HEK293 (cell line): ENCODE results near the gene CYCS.

ENCODE experiments used
- CTCF ChIA-PET: fragments of 350-600 bp; formaldehyde crosslinking; extraction: SDS; loops from one replicate; lab custom pipeline; 2021; ENCODE audit warnings: antibody characterized with exemption; lab: Yijun Ruan, JAX
- POLR2A ChIA-PET: fragments of 300-600 bp; formaldehyde crosslinking; extraction: SDS; loops from one replicate; lab custom pipeline; 2020; ENCODE audit warnings: antibody characterized with exemption, inconsistent platforms; lab: Yijun Ruan, JAX
- H3K27ac ChIP-seq: fragments of 200-500 bp; sonication (Bioruptor generic); 2 replicates; pipeline ENCODE4 v1.5.1; 2014; ENCODE audit warnings: low read depth, low read length, control low read depth, inconsistent platforms; ENCODE audit errors: extremely low read depth
- H3K36me3 ChIP-seq, 2 experiments: fragments of 200-500 bp in 1 of 2; sonication (Bioruptor generic) in 1 of 2; 1 replicate in 1 of 2; 2 replicates in 1 of 2; pipeline ENCODE4 v1.5.1; 2014 to 2017; ENCODE audit warnings: inconsistent platforms in 2 of 2, low read length in 2 of 2; ENCODE audit not compliant: control insufficient read depth in 2 of 2, insufficient read depth in 1 of 2
- H3K4me1 ChIP-seq: fragments of 200-500 bp; sonication (Bioruptor generic); 2 replicates; pipeline ENCODE4 v1.5.1; 2014; ENCODE audit warnings: mild to moderate bottlenecking, low read length, inconsistent platforms; ENCODE audit not compliant: control insufficient read depth, insufficient read depth
- H3K4me3 ChIP-seq: 2 replicates; pipeline ENCODE4 v1.5.1; 2011; ENCODE audit warnings: low read depth, mild to moderate bottlenecking, control low read depth, low read length, moderate library complexity
- H3K9me3 ChIP-seq: fragments of 200-500 bp; sonication (Bioruptor generic); 2 replicates; pipeline ENCODE4 v1.5.1; 2014; ENCODE audit warnings: low read depth, low read length, inconsistent platforms; ENCODE audit not compliant: control insufficient read depth, insufficient read depth
- FEZF1 ChIP-seq: fragments of 450-650 bp; formaldehyde crosslinking; IDR thresholded peaks from 2 replicates; pipeline ENCODE4 v1.5.1; 2016; ENCODE audit warnings: missing biosample characterization, missing genetic modification characterization
- GLI2 ChIP-seq: fragments of 450-650 bp; formaldehyde crosslinking; IDR thresholded peaks from 2 replicates; pipeline ENCODE4; 2017; ENCODE audit warnings: missing biosample characterization, missing genetic modification characterization, low read depth, borderline replicate concordance
- HOXC10 ChIP-seq: sonication (generic); formaldehyde crosslinking; IDR thresholded peaks from 2 replicates; pipeline ENCODE4 v1.8.1; 2023; ENCODE audit warnings: mild to moderate bottlenecking, missing genetic modification reagents
- KLF1 ChIP-seq: fragments of 450-650 bp; formaldehyde crosslinking; IDR thresholded peaks from 2 replicates; pipeline ENCODE4 v1.5.1; 2016; ENCODE audit warnings: missing biosample characterization, missing genetic modification characterization
- KLF10 ChIP-seq: fragments of 450-650 bp; IDR thresholded peaks from 2 replicates; pipeline ENCODE4 v1.5.1; 2018; ENCODE audit warnings: missing biosample characterization, mild to moderate bottlenecking, missing genetic modification characterization
- OSR2 ChIP-seq: fragments of 450-650 bp; formaldehyde crosslinking; IDR thresholded peaks from 2 replicates; pipeline ENCODE4 v1.5.1; 2016; ENCODE audit warnings: missing biosample characterization, missing genetic modification characterization
- SCRT2 ChIP-seq: fragments of 450-650 bp; formaldehyde crosslinking; IDR thresholded peaks from 2 replicates; pipeline ENCODE4 v1.5.1; 2016; ENCODE audit warnings: missing biosample characterization, missing genetic modification characterization
- SP2 ChIP-seq: fragments of 450-650 bp; formaldehyde crosslinking; IDR thresholded peaks from 2 replicates; pipeline ENCODE4 v1.5.1; 2016; ENCODE audit warnings: missing biosample characterization, missing genetic modification characterization
- SP7 ChIP-seq: fragments of 450-650 bp; formaldehyde crosslinking; IDR thresholded peaks from 2 replicates; pipeline ENCODE4 v1.5.1; 2016; ENCODE audit warnings: missing biosample characterization, missing genetic modification characterization
- TCF7L2 ChIP-seq: IDR thresholded peaks from 2 replicates; pipeline ENCODE4 v1.6.1; 2011; ENCODE audit warnings: low read depth, mild to moderate bottlenecking, inconsistent platforms, low read length, moderate library complexity, borderline replicate concordance
- ZBTB20 ChIP-seq: fragments of 450-650 bp; formaldehyde crosslinking; IDR thresholded peaks from 2 replicates; pipeline ENCODE4 v1.5.1; 2016; ENCODE audit warnings: missing biosample characterization, missing genetic modification characterization
- ZBTB8A ChIP-seq: fragments of 450-650 bp; formaldehyde crosslinking; IDR thresholded peaks from 2 replicates; pipeline ENCODE4 v1.5.1; 2016; ENCODE audit warnings: missing biosample characterization, missing genetic modification characterization
- ZNF10 ChIP-seq: fragments of 450-650 bp; formaldehyde crosslinking; IDR thresholded peaks from 2 replicates; pipeline ENCODE4 v1.5.1; 2017; ENCODE audit warnings: missing biosample characterization, missing genetic modification characterization
- ZNF112 ChIP-seq: fragments of 450-650 bp; formaldehyde crosslinking; IDR thresholded peaks from 2 replicates; pipeline ENCODE4 v1.5.0; 2017; ENCODE audit warnings: missing biosample characterization, missing genetic modification characterization
- ZNF140 ChIP-seq: fragments of 450-650 bp; formaldehyde crosslinking; IDR thresholded peaks from 2 replicates; pipeline ENCODE4 v1.5.1; 2016; ENCODE audit warnings: missing biosample characterization, missing genetic modification characterization
- ZNF155 ChIP-seq: fragments of 450-650 bp; formaldehyde crosslinking; IDR thresholded peaks from 2 replicates; pipeline ENCODE4 v1.5.1; 2016; ENCODE audit warnings: missing biosample characterization, missing genetic modification characterization
- ZNF157 ChIP-seq: fragments of 450-650 bp; formaldehyde crosslinking; IDR thresholded peaks from 2 replicates; pipeline ENCODE4 v1.5.1; 2016; ENCODE audit warnings: missing biosample characterization, missing genetic modification characterization
- ZNF292 ChIP-seq: fragments of 450-650 bp; formaldehyde crosslinking; IDR thresholded peaks from 2 replicates; pipeline ENCODE4 v1.5.1; 2016; ENCODE audit warnings: low read depth, missing biosample characterization, missing genetic modification characterization, borderline replicate concordance
- ZNF311 ChIP-seq: fragments of 450-650 bp; formaldehyde crosslinking; IDR thresholded peaks from 2 replicates; pipeline ENCODE4 v1.5.1; 2017; ENCODE audit warnings: missing biosample characterization, missing genetic modification characterization, borderline replicate concordance
- ZNF404 ChIP-seq: fragments of 450-650 bp; formaldehyde crosslinking; IDR thresholded peaks from 2 replicates; pipeline ENCODE4 v1.5.1; 2017; ENCODE audit warnings: missing biosample characterization, missing genetic modification characterization
- ZNF510 ChIP-seq: fragments of 450-650 bp; formaldehyde crosslinking; IDR thresholded peaks from 2 replicates; pipeline ENCODE4 v1.5.1; 2018; ENCODE audit warnings: mild to moderate bottlenecking, missing genetic modification characterization, missing biosample characterization; ENCODE audit not compliant: insufficient replicate concordance
- ZNF544 ChIP-seq: fragments of 450-650 bp; formaldehyde crosslinking; IDR thresholded peaks from 2 replicates; pipeline ENCODE4 v1.5.0; 2017; ENCODE audit warnings: missing biosample characterization, missing genetic modification characterization
- ZNF560 ChIP-seq: fragments of 450-650 bp; formaldehyde crosslinking; IDR thresholded peaks from 2 replicates; pipeline ENCODE4 v1.5.1; 2017; ENCODE audit warnings: missing biosample characterization, missing genetic modification characterization, borderline replicate concordance
- ZNF670 ChIP-seq: fragments of 450-650 bp; formaldehyde crosslinking; IDR thresholded peaks from 2 replicates; pipeline ENCODE4 v1.5.1; 2016; ENCODE audit warnings: missing biosample characterization, missing genetic modification characterization, low read depth
- ZNF843 ChIP-seq: fragments of 450-650 bp; formaldehyde crosslinking; IDR thresholded peaks from 2 replicates; pipeline ENCODE4 v1.5.1; 2016; ENCODE audit warnings: missing biosample characterization, missing genetic modification characterization
- TF ChIP-seq, protein P1 (sequence below): fragments of 450-650 bp; formaldehyde crosslinking; optimal IDR thresholded peaks from 2 replicates; pipeline ENCODE3; 2016; ENCODE audit warnings: missing biosample characterization, mild to moderate bottlenecking, missing genetic modification characterization
- TF ChIP-seq, protein P2 (sequence below): fragments of 450-650 bp; formaldehyde crosslinking; IDR thresholded peaks from 2 replicates; pipeline ENCODE4 v1.5.1; 2016; ENCODE audit warnings: missing biosample characterization, missing genetic modification characterization
- TF ChIP-seq, protein P3 (sequence below): fragments of 450-650 bp; formaldehyde crosslinking; IDR thresholded peaks from 2 replicates; pipeline ENCODE4 v1.5.1; 2017; ENCODE audit warnings: missing biosample characterization, missing genetic modification characterization
- TF ChIP-seq, protein P4 (sequence below): fragments of 450-650 bp; IDR thresholded peaks from 2 replicates; pipeline ENCODE4 v1.5.1; 2018; ENCODE audit warnings: missing biosample characterization, mild to moderate bottlenecking, missing genetic modification characterization
- TF ChIP-seq, protein P5 (sequence below): fragments of 450-650 bp; formaldehyde crosslinking; IDR thresholded peaks from 2 replicates; pipeline ENCODE4 v1.5.1; 2016; ENCODE audit warnings: missing biosample characterization, missing genetic modification characterization

The CYCS gene

DNA sequence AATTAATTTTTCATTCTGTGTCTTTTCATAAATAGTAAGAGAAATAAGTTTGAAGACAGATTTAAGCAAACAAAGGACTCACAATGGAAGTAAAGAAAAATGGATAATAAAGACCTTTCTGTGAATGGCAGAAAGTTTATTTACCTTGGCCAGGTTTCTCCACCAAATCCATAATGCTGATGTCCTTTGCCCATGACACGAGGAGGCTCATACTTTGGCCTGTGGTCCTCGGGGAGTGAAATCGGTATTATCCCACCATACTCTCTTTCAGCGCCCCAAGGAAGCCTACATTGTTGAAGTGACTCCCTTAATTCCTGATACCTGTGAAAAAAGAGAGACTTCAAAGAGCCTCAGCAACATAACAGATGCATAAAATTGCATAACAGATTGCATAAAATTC lies 43.1 kb upstream of the CYCS start (continued):
- no peak for TF ChIP-seq ZNF510 (tag by site-specific recombination)
- no peak for TF ChIP-seq SP2 (tag by site-specific recombination)
- TF ChIP-seq ZNF544 (tag by site-specific recombination), result no peak
- no peak for TF ChIP-seq ZBTB8A (tag by site-specific recombination)
- no peak for TF ChIP-seq SP7 (tag by site-specific recombination)
- no peak for TF ChIP-seq ZNF311 (tag by site-specific recombination)
- TF ChIP-seq ZNF155, result no peak

DNA sequence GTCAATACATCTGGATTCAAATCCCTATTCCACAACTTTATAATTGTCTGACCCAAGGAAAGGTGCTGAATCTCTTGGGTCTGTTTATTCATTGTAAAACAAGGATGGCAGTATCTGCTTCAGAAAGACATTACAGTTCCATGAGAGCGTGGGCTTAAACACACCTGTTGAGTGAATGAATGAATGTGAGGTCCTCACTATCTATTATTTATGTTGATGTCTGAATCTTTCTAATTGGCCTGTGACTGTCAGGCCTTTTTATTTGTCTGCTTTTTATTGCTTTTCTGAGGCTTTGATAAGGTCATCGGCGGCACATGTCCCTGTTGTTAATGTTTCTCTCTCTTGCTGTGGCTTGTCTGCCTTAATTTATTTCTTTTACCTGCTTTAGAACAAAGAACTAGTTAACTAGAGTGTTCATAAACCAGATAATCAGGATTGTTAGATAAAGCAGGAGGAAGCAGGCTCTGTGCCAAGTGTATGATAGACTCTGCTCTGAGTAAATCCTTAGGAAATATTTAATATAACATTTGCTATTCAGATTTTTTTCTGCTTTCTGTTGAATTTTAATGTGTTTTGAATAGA lies 42.3 kb upstream of the CYCS start:
- ChIA-PET POLR2A (interaction anchor here (1.0 kb wide), 1 partner anchor 42 kb away, joined by 3 read pairs; the partner anchor contains the start of gene CYCS), CTCF (interaction anchor here (1.0 kb wide), 1 partner anchor 9 kb away, joined by 3 read pairs; no protein-coding TSS in a partner anchor)
- H3K4me3 ChIP-seq, result no peak overlapping the region
- H3K27ac ChIP-seq, result no peak overlapping the region
- H3K4me1 ChIP-seq, result peaks cover 14% of the 10 kb centered on the region
- no peaks in the 10 kb centered on the region for H3K9me3 ChIP-seq
- H3K36me3 ChIP-seq, result peaks cover 0 to 3% of the 10 kb centered on the region in 2 experiments; a peak in 1 of 3 replicates
- TF ChIP-seq GLI2 (no peak), KLF1 (tag by site-specific recombination) (no peak), KLF10 (no peak), ZNF292 (tag by site-specific recombination) (no peak), ZNF10 (no peak), TCF7L2 (peak; percentile 86), HOXC10 (CRISPR knock-in tag) (no peak), ZNF157 (no peak), ZBTB20 (tag by site-specific recombination) (no peak), SCRT2 (tag by site-specific recombination) (peak; percentile 74; the same call in 1 of the 2 replicates), ZNF311 (tag by site-specific recombination) (no peak), ZNF670 (no peak), ZNF843 (peak; percentile 52), ZNF404 (tag by site-specific recombination) (no peak), ZNF140 (tag by site-specific recombination) (no peak), ZNF560 (tag by site-specific recombination) (no peak), ZNF112 (tag by site-specific recombination) (no peak), FEZF1 (tag by site-specific recombination) (peak; percentile 73), OSR2 (tag by site-specific recombination) (peak; percentile 34; the same call in 1 of the 2 replicates)
- TF ChIP-seq, protein P1, sequence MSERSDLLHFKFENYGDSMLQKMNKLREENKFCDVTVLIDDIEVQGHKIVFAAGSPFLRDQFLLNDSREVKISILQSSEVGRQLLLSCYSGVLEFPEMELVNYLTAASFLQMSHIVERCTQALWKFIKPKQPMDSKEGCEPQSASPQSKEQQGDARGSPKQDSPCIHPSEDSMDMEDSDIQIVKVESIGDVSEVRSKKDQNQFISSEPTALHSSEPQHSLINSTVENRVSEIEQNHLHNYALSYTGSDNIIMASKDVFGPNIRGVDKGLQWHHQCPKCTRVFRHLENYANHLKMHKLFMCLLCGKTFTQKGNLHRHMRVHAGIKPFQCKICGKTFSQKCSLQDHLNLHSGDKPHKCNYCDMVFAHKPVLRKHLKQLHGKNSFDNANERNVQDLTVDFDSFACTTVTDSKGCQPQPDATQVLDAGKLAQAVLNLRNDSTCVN, result no peak
- TF ChIP-seq, protein P2, sequence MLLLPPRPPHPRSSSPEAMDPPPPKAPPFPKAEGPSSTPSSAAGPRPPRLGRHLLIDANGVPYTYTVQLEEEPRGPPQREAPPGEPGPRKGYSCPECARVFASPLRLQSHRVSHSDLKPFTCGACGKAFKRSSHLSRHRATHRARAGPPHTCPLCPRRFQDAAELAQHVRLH (tag by site-specific recombination), result no peak
- TF ChIP-seq, protein P3, sequence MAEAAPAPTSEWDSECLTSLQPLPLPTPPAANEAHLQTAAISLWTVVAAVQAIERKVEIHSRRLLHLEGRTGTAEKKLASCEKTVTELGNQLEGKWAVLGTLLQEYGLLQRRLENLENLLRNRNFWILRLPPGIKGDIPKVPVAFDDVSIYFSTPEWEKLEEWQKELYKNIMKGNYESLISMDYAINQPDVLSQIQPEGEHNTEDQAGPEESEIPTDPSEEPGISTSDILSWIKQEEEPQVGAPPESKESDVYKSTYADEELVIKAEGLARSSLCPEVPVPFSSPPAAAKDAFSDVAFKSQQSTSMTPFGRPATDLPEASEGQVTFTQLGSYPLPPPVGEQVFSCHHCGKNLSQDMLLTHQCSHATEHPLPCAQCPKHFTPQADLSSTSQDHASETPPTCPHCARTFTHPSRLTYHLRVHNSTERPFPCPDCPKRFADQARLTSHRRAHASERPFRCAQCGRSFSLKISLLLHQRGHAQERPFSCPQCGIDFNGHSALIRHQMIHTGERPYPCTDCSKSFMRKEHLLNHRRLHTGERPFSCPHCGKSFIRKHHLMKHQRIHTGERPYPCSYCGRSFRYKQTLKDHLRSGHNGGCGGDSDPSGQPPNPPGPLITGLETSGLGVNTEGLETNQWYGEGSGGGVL (tag by site-specific recombination), result no peak
- TF ChIP-seq, protein P4, sequence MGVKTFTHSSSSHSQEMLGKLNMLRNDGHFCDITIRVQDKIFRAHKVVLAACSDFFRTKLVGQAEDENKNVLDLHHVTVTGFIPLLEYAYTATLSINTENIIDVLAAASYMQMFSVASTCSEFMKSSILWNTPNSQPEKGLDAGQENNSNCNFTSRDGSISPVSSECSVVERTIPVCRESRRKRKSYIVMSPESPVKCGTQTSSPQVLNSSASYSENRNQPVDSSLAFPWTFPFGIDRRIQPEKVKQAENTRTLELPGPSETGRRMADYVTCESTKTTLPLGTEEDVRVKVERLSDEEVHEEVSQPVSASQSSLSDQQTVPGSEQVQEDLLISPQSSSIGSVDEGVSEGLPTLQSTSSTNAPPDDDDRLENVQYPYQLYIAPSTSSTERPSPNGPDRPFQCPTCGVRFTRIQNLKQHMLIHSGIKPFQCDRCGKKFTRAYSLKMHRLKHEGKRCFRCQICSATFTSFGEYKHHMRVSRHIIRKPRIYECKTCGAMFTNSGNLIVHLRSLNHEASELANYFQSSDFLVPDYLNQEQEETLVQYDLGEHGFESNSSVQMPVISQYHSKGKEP (tag by site-specific recombination), result no peak
- TF ChIP-seq, protein P5, sequence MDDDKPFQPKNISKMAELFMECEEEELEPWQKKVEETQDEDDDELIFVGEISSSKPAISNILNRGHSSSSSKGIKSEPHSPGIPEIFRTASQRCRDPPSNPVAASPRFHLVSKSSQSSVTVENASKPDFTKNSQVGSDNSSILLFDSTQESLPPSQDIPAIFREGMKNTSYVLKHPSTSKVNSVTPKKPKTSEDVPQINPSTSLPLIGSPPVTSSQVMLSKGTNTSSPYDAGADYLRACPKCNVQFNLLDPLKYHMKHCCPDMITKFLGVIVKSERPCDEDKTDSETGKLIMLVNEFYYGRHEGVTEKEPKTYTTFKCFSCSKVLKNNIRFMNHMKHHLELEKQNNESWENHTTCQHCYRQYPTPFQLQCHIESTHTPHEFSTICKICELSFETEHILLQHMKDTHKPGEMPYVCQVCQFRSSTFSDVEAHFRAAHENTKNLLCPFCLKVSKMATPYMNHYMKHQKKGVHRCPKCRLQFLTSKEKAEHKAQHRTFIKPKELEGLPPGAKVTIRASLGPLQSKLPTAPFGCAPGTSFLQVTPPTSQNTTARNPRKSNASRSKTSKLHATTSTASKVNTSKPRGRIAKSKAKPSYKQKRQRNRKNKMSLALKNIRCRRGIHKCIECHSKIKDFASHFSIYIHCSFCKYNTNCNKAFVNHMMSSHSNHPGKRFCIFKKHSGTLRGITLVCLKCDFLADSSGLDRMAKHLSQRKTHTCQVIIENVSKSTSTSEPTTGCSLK (tag by site-specific recombination), result no peak
